IgD-negative memory B cell (primary cell): ENCODE results near the gene SEC14L1. TPM values are rescaled to one million over a fixed set of nuclear protein-coding genes. Genes with fewer than 3 reads are reported as not detected.
"Not testable (repeated sequence)": the region's sequence is repeated elsewhere in the genome, so short reads cannot be mapped to it uniquely, and the experiment has no call there.

Experiments used
- H3K27ac Mint-ChIP-seq, 3 donors: one replicate each; pipeline ENCODE4 v1.8.0; 2020 to 2022; ENCODE audit warnings: mild to moderate bottlenecking in 3 of 3, mixed read lengths in 3 of 3, moderate library complexity in 1 of 3
- H3K27me3 Mint-ChIP-seq: one replicate; pipeline ENCODE4 v1.8.0; 2021; ENCODE audit warnings: mixed read lengths
- H3K36me3 Mint-ChIP-seq: one replicate; pipeline ENCODE4 v1.8.0; 2020; ENCODE audit warnings: mild to moderate bottlenecking, mixed read lengths
- H3K4me1 Mint-ChIP-seq, 3 donors: one replicate each; pipeline ENCODE4 v1.8.0; 2020 to 2022; ENCODE audit warnings: mixed read lengths in 3 of 3, mild to moderate bottlenecking in 1 of 3
- H3K4me3 Mint-ChIP-seq, 4 donors: one replicate each; pipeline ENCODE4 v1.8.0; 2020 to 2022; ENCODE audit warnings: mild to moderate bottlenecking in 4 of 4, mixed read lengths in 4 of 4, moderate library complexity in 3 of 4
- H3K9me3 Mint-ChIP-seq, 3 donors: one replicate each; pipeline ENCODE4 v1.8.0; 2020 to 2021; ENCODE audit warnings: mixed read lengths in 3 of 3, mild to moderate bottlenecking in 1 of 3
- polyA plus RNA-seq: library from polyadenylated mRNA; unstranded; fragments of 300-500 nt; fragmentation: Illumina TruSeq; gene quantifications from one replicate; pipeline ENCODE4 v1.2.3, GENCODE V29; 2021

The SEC14L1 gene
- polyA plus RNA-seq, 1 donor from 2014 or later, result 44.4 TPM

GRCh38 chr17:77127735-77128361 lies 12.9 kb upstream of the SEC14L1 start:
- Mint-ChIP-seq H3K4me3 (peak overlapping the region in 2 of 4 donors; percentile 48 to 56), H3K4me1 (peaks cover 0 to 4% (median 3%) of the 10 kb centered on the region in 3 donors), H3K27ac (peak overlapping the region in 2 of 3 donors; percentile 14 to 71), H3K9me3 (no peaks in the 10 kb centered on the region), H3K36me3 (no peaks in the 10 kb centered on the region), H3K27me3 (peaks cover 6% of the 10 kb centered on the region)

- Mint-ChIP-seq H3K27ac (no peak overlapping the region), H3K27me3 (peaks cover 6% of the 10 kb centered on the region), H3K4me3 (no peak overlapping the region), H3K4me1 (peaks cover 0 to 4% (median 3%) of the 10 kb centered on the region in 3 donors), H3K36me3 (no peaks in the 10 kb centered on the region), H3K9me3 (no peaks in the 10 kb centered on the region)
Observed at GRCh38 chr17:77128896-77129567, 11.7 kb upstream of the SEC14L1 start.

- Mint-ChIP-seq H3K9me3 (no peaks in the 10 kb centered on the region), H3K4me3 (no peak overlapping the region), H3K27ac (no peak overlapping the region), H3K4me1 (peaks cover 0 to 5% (median 3%) of the 10 kb centered on the region in 3 donors), H3K36me3 (peaks cover under 1% of the 10 kb centered on the region), H3K27me3 (peaks cover 6% of the 10 kb centered on the region)
Observed at GRCh38 chr17:77129568-77130301, 11.0 kb upstream of the SEC14L1 start.

DNA sequence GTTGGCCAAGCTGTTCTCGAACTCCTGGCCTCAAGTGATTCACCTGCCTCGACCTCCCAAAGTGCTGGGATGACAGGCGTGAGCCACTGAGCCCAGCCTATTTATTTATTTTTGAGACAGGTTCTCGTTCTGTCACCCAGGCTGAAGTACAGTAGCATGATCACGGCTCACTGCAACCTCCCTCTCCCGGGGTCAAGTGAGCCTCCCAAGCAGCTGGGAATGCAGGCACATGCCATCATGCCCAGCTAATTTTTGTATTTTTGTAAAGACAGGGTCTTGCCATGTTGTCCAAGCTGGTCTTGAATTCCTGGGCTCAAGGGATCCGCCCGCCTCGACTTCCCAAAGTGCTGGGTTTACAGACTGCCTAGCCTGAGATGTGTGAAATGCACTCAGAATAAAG lies 10.2 kb upstream of the SEC14L1 start:
- Mint-ChIP-seq H3K27me3 (peaks cover 6% of the 10 kb centered on the region), H3K36me3 (peaks cover 2% of the 10 kb centered on the region), H3K9me3 (no peaks in the 10 kb centered on the region), H3K27ac (no peak overlapping the region), H3K4me3 (no peak overlapping the region), H3K4me1 (peaks cover 0 to 6% (median 5%) of the 10 kb centered on the region in 3 donors)

GRCh38 chr17:77131904-77132303 lies 8.9 kb upstream of the SEC14L1 start:
- Mint-ChIP-seq H3K27me3 (peaks cover 6% of the 10 kb centered on the region), H3K4me3 (no peak overlapping the region), H3K36me3 (peaks cover 2% of the 10 kb centered on the region), H3K27ac (no peak overlapping the region), H3K9me3 (no peaks in the 10 kb centered on the region), H3K4me1 (peaks cover 5 to 11% (median 11%) of the 10 kb centered on the region in 3 donors)

DNA sequence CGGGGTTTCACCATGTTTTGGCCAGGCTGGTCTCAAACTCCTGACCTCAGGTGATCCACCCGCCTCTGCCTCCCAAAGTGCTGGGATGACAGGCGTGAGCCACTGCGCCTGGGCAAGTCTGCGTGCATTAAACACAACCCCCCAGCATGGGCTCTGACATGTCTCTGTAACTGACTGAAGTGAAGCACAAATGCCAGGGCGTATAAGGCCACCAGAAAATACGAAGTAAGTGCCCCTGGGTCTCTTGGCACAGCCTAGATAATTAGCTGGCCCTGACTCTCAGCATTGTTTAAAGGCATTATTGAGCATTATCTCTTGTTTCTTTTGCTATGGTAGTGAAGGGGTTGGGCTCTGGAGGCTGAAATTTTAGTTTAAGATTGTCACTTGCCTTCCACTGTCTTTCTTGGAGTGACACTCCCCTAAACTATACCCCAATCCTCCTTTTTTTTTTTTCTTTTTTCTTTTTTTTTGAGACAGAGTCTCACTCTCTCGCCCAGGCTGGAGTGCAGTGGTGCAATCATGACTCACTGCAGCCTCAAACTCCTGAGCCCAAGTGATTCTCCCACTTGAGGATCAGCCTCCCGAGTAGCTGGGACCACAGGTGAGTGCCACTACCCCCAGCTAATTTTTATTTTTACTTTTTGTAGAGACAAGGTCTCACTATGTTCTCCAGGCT lies 8.2 kb upstream of the SEC14L1 start:
- Mint-ChIP-seq H3K9me3 (no peaks in the 10 kb centered on the region), H3K4me3 (no peak overlapping the region), H3K36me3 (peaks cover 4% of the 10 kb centered on the region), H3K27me3 (peaks cover 6% of the 10 kb centered on the region), H3K4me1 (peaks cover 9 to 11% (median 11%) of the 10 kb centered on the region in 3 donors), H3K27ac (no peak overlapping the region)

DNA sequence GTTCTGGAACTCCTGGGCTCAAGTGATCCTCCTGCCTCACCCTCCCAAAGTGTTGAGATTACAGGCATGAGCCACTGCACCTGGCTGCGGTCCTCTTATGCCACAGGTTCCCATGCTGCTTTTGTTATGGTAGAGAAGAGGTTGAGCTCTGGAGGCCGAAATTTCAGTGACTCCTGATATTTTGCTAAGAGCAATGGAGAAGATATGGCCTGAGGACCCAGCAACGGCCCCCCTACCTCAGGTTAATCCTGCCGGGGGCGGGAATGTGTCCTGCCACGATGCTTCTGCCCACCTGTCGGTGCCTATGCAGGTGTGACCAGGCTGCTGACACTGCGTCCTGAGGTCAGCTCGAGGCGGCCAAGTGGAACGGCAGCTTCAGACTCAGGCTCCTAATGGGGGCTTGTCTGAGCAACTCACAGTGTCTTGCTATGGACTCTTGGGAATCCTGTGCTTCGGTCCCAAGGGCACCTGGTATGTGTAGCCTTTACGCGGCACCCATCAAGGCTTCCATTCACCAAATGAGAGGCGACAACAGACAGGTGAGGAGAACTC lies 7.6 kb upstream of the SEC14L1 start:
- H3K4me1 Mint-ChIP-seq, result peaks cover 14 to 16% (median 15%) of the 10 kb centered on the region in 3 donors
- peaks cover 6% of the 10 kb centered on the region for H3K27me3 Mint-ChIP-seq
- H3K4me3 Mint-ChIP-seq, result no peak overlapping the region
- peaks cover 0 to 2% (median 0%) of the 10 kb centered on the region in 3 donors for H3K9me3 Mint-ChIP-seq
- peaks cover 9% of the 10 kb centered on the region for H3K36me3 Mint-ChIP-seq
- no peak overlapping the region for H3K27ac Mint-ChIP-seq

DNA sequence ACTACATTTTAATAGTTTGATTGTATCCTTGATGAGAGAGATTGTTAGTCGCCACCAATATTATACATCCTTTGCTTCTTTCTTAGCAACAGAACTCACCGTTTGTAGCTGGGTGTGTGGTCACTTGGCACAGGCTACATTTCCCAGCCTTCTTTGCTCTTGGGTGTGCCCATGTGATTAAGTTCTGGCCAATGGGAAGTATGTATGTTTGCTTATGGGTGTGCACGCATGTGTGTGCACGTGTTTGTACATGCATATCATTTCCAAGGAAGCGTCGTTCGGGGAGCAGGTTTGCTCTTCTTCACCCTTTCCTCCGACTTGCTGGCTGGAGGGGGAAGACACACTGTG lies 4.4 kb upstream of the SEC14L1 start:
- H3K9me3 Mint-ChIP-seq, result peaks cover 0 to 4% (median 0%) of the 10 kb centered on the region in 3 donors
- H3K4me1 Mint-ChIP-seq, result peaks cover 19 to 22% (median 22%) of the 10 kb centered on the region in 3 donors
- peaks cover 9% of the 10 kb centered on the region for H3K36me3 Mint-ChIP-seq
- peaks cover 2% of the 10 kb centered on the region for H3K27me3 Mint-ChIP-seq
- peak overlapping the region in 1 of 3 donors; percentile 60 for H3K27ac Mint-ChIP-seq
- H3K4me3 Mint-ChIP-seq, result peak overlapping the region in 1 of 4 donors; percentile 30

- peak overlapping the region in 1 of 4 donors; percentile 70 for H3K4me3 Mint-ChIP-seq
- H3K27ac Mint-ChIP-seq, result peak overlapping the region in 1 of 3 donors; percentile 89
- H3K9me3 Mint-ChIP-seq, result peaks cover 0 to 4% (median 0%) of the 10 kb centered on the region in 3 donors
Observed at GRCh38 chr17:77137111-77137510, 3.7 kb upstream of the SEC14L1 start.

DNA sequence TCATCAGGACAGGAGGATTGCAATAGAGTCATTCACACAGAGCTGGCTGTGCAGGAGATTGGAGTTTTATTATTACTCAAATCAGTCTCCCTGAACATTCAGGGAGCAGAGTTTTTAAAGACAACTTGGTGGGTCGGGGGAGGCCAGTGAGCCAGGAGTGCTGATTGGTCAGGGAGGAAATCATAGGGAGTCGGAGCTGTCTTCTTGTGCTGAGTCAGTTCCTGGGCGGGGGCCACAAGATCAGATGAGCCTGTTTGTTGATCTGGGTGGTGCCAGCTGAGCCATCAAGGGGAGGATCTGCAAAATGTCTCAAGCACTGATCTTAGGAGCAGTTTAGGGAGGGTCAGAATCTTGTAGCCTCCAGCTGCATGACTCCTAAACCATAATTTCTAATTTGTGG lies 2.9 kb upstream of the SEC14L1 start:
- peak overlapping the region; percentile 13 to 89 (median 65) for H3K27ac Mint-ChIP-seq
- H3K27me3 Mint-ChIP-seq, H3K9me3 Mint-ChIP-seq: not testable (repeated sequence)
- peaks cover 25 to 33% (median 29%) of the 10 kb centered on the region in 3 donors for H3K4me1 Mint-ChIP-seq
- H3K4me3 Mint-ChIP-seq, result peak overlapping the region in 3 of 4 donors; percentile 68 to 81 (median 70)
- H3K36me3 Mint-ChIP-seq, result peaks cover 13% of the 10 kb centered on the region

More at GRCh38 chr17:77137111-77137510, 3.7 kb upstream of the SEC14L1 start:
- Mint-ChIP-seq H3K27me3 (peaks cover 2% of the 10 kb centered on the region), H3K36me3 (peaks cover 9% of the 10 kb centered on the region), H3K4me1 (peaks cover 20 to 28% (median 24%) of the 10 kb centered on the region in 3 donors)

DNA sequence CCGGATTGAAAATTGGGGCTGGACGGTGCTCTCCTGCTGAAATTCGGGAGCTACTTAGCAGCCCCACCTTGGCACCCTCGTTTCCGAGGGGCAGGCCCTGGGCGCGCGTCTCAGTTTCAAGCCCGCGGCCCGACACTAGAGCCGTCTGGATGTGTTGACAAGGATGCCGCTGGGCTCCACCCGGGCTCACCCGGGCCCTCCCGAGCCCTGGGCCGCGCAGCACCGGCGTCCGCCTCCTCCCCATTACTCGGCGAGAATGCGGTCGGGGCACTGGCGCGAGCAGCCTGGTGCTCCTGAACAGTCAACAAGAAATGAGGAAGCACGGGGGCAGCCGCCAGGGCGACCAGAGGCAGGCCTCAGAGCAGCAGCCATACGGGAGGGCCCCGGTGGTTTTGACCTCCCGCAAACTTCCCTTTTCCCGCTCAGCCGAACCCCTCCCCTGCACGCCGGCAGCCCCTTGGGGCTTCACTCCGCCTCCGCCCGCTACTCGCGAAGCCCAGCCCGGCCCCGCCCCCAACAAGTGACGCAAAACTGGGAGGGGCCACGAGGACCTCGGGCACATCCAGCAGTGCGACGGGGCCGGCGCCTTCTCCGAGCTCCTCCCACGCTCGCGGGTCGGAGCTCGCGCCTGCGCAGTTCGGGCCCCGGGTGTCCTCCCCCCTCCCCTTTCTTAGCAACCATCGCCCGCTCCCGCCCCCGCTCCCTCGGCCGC lies 447 bp upstream of the SEC14L1 start:
- Mint-ChIP-seq H3K4me3 (peak overlapping the region; percentile 73 to 97 (median 88)), H3K27me3 (peaks cover 2% of the 10 kb centered on the region), H3K27ac (peak overlapping the region; percentile 96 to 99 (median 98)), H3K9me3 (peaks cover 0 to 4% (median 0%) of the 10 kb centered on the region in 3 donors), H3K4me1 (peaks cover 35 to 48% (median 47%) of the 10 kb centered on the region in 3 donors), H3K36me3 (peaks cover 10% of the 10 kb centered on the region)

- Mint-ChIP-seq H3K27ac (peak overlapping the region; percentile 62 to 95 (median 80)), H3K4me3 (peak overlapping the region; percentile 87 to 97 (median 92)), H3K4me1 (peaks cover 40 to 59% (median 57%) of the 10 kb centered on the region in 3 donors), H3K9me3 (peaks cover 0 to 4% (median 0%) of the 10 kb centered on the region in 3 donors), H3K27me3 (peaks cover 2% of the 10 kb centered on the region), H3K36me3 (peaks cover 10% of the 10 kb centered on the region)
Observed at GRCh38 chr17:77141846-77142449, 1.2 kb downstream of the SEC14L1 start.

- Mint-ChIP-seq H3K36me3 (peaks cover 8% of the 10 kb centered on the region), H3K27ac (peak overlapping the region; percentile 62 to 95 (median 83)), H3K9me3 (peaks cover 0 to 3% (median 0%) of the 10 kb centered on the region in 3 donors), H3K4me3 (peak overlapping the region; percentile 87 to 97 (median 92)), H3K27me3 (peaks cover 2% of the 10 kb centered on the region), H3K4me1 (peaks cover 46 to 63% (median 61%) of the 10 kb centered on the region in 3 donors)
Observed at GRCh38 chr17:77142689-77143088, 1.9 kb downstream of the SEC14L1 start.
